HG02852 (cell line): Measurements from ENCODE around the gene C20orf202.
"Not testable (repeated sequence)": the region's sequence is repeated elsewhere in the genome, so short reads cannot be mapped to it uniquely, and the experiment has no call there.

Experiments used
- ATAC-seq: cut with Tn5 transposase; IDR thresholded peaks from one replicate; pipeline ENCODE4 v1.9.1; 2021; ENCODE audit warnings: mild to moderate bottlenecking, moderate library complexity; ENCODE audit not compliant: unreplicated experiment

C20orf202 gene

DNA sequence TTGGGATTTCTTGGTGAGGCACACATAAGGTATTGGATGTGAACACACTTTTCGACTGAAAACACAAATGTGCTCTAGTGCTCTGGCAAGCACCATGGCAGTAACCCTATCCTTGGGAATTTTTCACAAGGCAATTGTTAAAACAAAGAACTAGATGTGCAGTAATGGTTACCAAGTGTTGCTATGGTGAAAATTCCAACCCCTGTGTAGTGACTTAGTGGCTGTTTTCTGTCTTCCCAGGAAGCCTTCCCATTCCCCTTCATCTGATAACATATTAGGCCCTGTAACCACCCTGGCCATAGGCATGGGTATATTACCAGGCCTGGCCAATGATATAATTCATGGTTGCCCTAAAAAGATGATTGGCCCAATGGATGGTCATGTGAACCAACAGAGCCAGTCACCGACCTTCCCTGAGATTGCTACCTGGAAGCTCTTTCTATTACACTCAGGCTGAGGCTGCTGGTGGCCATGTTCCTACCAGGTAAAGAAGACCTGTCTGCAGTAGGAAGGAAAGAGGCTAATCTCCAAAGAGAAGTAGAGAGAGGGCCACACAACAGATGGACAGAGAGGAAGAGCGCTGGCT is 4.1 kb downstream of the C20orf202 start:
- no peak for ATAC-seq

GRCh38 chr20:1209447-1210387 is 6.5 kb downstream of the C20orf202 start:
- no peak for ATAC-seq

GRCh38 chr20:1210501-1210900 is 7.2 kb downstream of the C20orf202 start:
- ATAC-seq = no peak

- no peak for ATAC-seq
These were observed 8.8 kb downstream of the C20orf202 start for GRCh38 chr20:1212023-1212422.

DNA sequence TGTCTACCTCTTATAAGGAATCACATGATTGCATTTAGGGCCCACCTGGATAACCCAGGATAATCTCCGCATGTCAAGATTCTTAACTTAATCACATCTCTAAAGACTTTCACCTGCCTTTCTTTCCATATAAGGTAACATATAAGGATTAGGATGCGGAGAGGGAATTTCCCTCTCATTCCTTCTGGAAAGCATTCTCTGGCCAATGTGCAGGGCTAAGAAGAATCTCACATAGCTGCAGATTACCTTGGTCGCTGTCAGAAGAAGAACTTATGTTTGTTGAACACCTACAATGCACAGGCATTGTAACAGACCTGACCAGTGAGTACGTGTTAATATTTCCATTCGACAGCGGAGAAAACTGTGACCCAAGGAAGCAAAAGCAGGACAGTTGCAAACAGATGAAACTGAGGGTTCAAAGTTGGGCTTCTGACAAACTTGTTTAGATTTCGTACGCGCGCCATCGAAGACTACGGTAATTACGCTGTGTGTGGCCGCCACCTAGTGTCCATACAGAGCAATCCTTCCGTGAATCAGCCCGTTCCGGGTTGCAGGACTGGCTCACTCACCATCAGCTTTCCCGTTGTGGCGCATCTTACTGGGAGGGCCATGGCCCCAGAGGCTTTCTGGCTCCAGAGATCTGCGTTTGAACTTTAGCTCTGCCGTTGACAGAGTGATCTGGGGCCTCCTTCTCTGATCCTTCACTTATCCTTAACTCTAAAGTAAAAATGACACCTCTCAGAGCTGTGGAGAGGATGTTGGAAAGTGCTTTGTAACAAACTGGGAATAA is 9.5 kb downstream of the C20orf202 start:
- no peak for ATAC-seq

GRCh38 chr20:1214838-1215261 is 11.6 kb downstream of the C20orf202 start:
- no peak for ATAC-seq

GRCh38 chr20:1215386-1216170 is 12.3 kb downstream of the C20orf202 start:
- ATAC-seq = no peak

- not testable (repeated sequence) for ATAC-seq
These were observed 13.5 kb downstream of the C20orf202 start for GRCh38 chr20:1216527-1217427.

- not testable (repeated sequence) for ATAC-seq
These were observed 19.5 kb downstream of the C20orf202 start for GRCh38 chr20:1222750-1223149.

DNA sequence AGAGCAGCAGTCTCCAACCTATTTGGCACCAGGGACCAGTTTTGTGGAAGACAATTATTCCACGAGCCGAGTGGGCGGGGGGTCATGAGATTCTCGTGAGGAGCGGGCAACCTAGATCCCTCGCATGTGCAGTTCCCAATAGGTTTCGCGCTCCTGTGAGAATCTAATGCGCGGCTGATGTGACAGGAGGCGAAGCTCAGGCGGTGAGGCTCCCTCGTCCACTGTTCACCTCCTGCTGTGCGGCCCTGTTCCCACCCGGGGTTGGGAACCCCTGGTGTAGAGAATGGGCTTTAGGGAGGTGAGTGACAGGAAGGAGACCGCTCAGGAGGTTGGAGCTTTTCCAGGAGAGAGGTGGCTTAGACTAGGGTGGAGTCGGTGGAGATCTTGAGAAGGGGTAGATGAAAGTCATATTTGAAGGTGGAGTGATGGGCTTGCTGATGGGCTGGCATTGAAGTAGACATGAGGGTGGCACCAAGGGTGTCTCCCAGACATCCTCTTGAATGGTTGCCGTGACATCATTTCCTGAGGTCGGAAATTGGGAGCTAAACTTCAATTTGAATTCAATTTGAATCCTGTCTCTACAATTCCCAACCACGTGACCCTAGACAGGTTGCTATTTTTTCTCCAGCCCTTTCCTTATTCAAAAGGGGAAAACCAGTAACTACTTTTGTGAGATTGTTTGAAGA is 21.1 kb downstream of the C20orf202 start:
- ATAC-seq = no peak

DNA sequence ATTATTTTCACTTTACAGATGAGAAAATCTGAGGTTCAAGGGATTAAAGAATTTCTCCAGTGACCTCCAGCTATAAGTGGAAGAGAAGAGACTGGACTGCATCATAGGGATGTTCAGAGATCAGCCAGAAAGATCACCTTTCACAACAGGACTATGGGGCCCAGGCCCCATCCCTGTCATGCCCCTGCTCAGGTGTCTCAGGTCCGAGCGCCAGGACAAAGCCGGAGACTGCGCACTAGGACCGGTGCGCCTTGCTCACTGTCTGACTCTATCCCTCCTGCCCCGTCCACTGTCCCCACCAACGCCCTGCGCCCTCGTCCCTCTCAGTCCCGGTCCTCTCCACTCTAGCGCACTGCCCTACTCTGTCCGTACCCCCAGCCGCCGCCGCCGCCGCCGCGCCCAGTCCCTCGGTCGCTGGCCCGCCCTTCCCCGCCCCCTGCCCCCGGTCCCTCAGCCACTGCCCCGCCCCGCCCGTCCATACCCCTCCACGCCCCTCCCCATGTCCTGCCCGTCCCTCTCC is 22.1 kb downstream of the C20orf202 start:
- no peak for ATAC-seq

- no peak for ATAC-seq
These were observed 22.8 kb downstream of the C20orf202 start, which contains the start of gene RAD21L1 for GRCh38 chr20:1225783-1226654. Gene RAD21L1 (plus strand): TSS chr20:1226044. CDS start chr20:1228454, 2,410 bp downstream.

- ATAC-seq = no peak
These were observed 26.3 kb downstream of the C20orf202 start for GRCh38 chr20:1229541-1229940.

DNA sequence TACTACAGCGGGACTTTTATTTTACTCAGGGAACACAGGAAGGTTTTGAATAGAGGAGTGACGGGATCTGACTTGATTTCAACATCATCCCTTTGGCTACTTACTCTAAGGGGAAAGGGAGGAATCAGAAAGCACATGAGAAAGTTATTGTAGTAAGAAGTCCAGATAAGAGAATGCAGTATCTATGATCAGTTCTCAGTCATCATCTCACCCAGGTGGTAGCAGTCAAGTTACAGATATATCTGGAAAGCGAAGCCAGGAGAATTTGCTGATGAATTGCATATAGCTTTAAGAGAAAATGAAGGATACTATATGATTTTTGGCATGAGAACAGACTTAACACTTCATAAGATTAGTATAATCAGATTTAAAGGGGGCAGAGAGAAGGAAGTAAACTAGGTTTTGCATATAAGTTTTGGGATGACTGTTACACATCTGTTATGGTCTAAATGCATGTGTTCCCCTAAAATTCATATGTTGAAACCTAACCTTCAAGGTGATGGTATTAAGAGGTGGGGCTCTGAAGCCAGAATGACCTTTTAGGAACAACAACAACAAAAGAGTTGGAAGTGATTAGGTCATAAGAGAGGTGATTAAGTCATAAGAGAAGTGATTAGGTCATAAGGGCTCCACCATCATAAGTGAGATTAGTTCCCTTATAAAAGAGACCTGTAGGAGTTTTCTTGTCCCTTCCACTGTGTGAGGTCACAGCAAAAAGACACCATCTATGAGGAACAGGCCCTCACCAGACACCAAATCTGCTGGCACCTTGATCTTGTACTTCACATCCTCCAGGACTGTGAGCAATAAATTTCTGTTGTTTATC is 29.2 kb downstream of the C20orf202 start:
- ATAC-seq = no peak

DNA sequence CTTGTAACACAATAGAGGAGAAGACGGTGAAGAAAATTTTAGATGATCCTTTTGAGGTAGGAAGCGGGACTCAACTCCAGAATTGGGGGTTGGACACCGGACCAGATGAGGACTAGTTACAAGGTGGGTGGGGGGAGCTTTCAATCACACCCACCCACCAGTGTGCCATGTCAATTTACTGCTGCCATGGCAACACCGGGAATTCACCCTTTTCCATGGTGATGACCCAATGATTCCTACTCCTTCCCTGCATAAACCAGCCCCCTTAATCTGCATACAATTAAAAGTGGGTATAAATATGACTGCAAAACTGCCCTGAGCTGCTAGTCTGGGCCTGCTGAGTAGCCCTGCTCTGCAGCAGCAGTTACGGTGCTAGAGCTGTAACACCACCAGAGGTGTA is 37.3 kb downstream of the C20orf202 start:
- no peak for ATAC-seq

- no peak for ATAC-seq
These were observed 38.2 kb downstream of the C20orf202 start for GRCh38 chr20:1241456-1241855.

DNA sequence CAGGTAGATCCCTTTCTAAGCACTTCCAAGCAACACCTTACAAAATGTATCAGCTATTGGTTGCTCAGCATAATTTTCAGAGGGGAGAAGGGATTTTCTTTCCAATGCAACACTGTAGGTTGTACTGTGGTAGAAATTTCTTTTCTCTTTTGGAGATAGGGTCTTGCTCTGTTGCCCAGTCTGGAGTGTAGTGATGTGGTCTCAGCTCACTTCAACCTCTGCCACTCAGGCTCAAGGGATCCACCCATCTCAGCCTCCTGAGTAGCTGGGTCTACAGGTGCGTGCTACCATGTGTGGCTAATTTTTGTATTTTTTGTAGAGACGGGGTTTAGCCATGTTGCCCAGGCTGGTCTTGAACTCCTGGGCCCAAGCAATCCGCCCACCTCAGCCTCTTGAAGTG is 38.8 kb downstream of the C20orf202 start:
- ATAC-seq = no peak
